ENCODE results near the gene OR2G3. TPM values are rescaled to one million over a fixed set of nuclear protein-coding genes. Genes with fewer than 3 reads are reported as not detected.

Gene OR2G3
- under 1 TPM in 2 of 8 experiments, not detected in 6; 0.61 to 0.76 TPM for total RNA-seq

DNA sequence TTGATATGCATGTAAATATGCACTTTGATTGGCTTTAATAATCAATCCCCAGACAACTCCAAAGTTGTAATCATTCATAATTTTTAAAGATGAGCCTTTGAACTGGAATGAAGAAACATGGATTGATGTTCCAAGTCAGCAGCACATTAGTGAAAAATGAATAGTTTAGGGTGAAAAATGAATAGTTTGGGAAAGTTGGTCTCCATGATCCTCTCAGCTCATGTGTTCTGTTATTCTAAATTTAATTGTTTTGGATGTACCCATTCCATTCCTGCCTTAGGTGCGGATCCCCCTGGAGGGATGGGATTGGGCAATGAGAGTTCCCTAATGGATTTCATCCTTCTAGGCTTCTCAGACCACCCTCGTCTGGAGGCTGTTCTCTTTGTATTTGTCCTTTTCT is at the start of gene OR2G3:
Gene OR2G3, plus strand, starts transcription at position 301 of the 400 bp plus-strand sequence. Its CDS starts 0 bp downstream, at position 301.
- H3K27ac ChIP-seq: no peak within 1 kb of the TSS

DNA sequence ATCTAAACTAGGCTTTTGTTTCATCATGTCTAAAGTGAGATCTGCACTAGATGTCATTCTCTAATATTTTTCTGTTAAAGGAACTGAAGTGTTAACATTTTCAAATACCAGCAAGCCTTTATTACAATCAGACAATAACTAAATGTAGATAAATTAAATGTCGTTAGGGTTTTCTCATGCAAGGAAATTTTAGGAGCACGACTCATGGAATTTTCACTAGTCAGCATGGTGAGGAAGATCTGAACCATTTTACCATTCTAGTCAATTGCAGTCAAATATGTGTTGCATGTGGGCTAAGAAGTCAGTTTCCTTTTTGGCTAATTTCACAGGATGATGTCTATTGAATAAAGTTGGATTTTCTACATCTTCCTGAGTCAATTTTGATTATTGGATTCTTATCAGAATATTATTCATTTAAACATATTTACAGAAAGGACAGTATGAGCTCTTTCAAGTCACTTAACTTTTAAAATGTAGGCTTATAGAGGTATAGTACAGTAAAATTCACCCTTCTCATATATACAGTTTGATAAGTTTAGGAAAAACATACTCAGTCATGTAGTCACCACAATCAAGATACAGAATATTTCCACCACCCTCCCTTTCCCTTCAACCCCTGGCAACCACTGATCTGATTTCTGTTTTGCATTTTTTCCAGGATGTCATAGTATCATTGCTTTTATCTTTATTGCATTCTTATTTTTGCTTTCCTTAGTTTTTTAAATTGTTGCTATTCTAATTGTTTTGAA is 47.3 kb upstream of the OR2G3 start:
- no peak overlapping the region for H3K4me3 ChIP-seq
- ATAC-seq (replicated peaks in 6 of 8): no peak
- 0 to 100% (median 64%) methylated on average over 1 to 2 of the region's 2 CpGs for WGBS, 10 experiments
- no peak overlapping the region for H3K27ac ChIP-seq
- in situ Hi-C loops (cut with MboI; ENCODE audit: low pct_unique_long_range_greater_than_20kb in 2 of 9, low sequenced_read_pairs in 9 of 9, unreplicated experiment in 9 of 9): no loop called here
- H3K4me1 ChIP-seq (replicated peaks in 1 of 2): no peaks in the 10 kb centered on the region

More for the DNA sequence above, at the start of gene OR2G3:
- no peak for ATAC-seq (replicated peaks in 6 of 8)
- Histone ChIP-seq H3K4me3 (no peak within 1 kb of the TSS), H3K4me1 (replicated peaks in 1 of 2) (no peaks in the 10 kb centered on the region)
- WGBS, 10 experiments: 0 to 89% (median 57%) methylated on average over 1 to 2 of the region's 2 CpGs
- in situ Hi-C loops (cut with MboI; ENCODE audit: low pct_unique_long_range_greater_than_20kb in 2 of 9, low sequenced_read_pairs in 9 of 9, unreplicated experiment in 9 of 9): no loop called here

DNA sequence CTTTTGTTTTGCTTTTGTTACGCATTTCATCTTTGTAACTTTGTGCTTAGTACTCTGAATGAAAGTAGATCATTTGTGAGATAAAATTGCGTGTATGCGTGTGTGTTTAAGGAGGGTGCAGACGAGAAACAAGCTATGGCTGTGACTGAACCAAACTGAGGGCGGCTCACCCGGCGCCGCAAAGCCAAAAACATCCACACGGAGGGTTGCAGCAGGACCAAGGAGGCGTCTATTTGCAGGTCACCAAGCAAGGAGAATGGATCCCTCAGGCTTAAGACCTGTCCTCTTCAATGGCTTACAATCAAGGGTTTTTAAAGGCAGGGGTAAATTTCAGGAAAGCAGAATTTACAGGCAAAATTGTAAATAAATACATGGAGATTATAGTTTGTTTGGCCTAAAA is 43.7 kb upstream of the OR2G3 start:
- Histone ChIP-seq H3K4me3 (no peak overlapping the region), H3K27ac (no peak overlapping the region), H3K4me1 (replicated peaks in 1 of 2) (no peaks in the 10 kb centered on the region)
- 5 to 91% (median 68%) methylated on average over 5 to 10 of the region's 10 CpGs for WGBS, 10 experiments
- in situ Hi-C loops (cut with MboI; ENCODE audit: low pct_unique_long_range_greater_than_20kb in 2 of 9, low sequenced_read_pairs in 9 of 9, unreplicated experiment in 9 of 9): no loop called here
- no peak for ATAC-seq (replicated peaks in 6 of 8)

DNA sequence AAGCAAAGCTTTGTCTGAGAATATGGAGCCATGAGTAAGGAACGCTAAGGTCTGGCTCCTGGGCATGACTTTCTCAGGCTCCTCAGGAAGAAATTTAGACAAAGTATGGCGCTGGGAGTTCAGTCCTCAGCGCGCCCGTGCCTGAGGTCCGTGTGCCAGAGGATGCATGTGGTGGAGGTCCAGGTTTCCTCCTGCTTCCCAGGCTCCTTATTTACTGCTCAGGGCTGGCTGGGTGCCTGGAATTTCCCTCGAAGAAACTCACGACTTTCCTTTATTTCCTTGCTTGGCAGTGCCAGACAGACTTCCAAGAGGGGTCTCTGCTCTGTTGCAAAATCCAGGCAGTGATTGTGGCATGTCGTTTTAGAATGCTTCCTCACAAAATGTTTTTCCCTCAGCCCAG is 43.2 kb upstream of the OR2G3 start:
- H3K4me1 ChIP-seq (replicated peaks in 1 of 2): no peaks in the 10 kb centered on the region
- H3K27ac ChIP-seq: no peak overlapping the region
- H3K4me3 ChIP-seq: no peak overlapping the region
- in situ Hi-C loops (cut with MboI; ENCODE audit: low pct_unique_long_range_greater_than_20kb in 2 of 9, low sequenced_read_pairs in 9 of 9, unreplicated experiment in 9 of 9): no loop called here
- no peak for ATAC-seq (replicated peaks in 6 of 8)
- 0 to 85% (median 63%) methylated on average over 1 to 9 of the region's 9 CpGs; no CpG with 5 or more reads in 1 of the 10 experiments for WGBS, 10 experiments

DNA sequence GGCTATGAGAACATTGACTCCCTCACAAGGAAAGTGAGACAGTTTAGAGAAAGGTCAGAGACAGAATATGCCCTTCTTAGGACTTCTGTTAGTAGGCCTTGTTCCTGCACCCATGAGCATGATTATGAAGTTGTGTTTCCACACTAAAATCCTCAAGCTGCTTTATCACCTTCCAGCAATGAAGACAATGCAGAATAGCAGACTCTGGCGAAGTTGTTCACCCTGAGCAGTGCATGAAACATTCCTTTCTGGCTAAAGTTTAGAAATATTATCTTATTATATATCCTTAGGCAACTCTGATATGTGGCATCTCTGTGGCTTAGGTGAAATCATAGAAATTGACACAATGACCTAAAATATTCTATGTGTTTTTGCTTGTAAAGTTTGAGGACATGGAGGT is 31.1 kb upstream of the OR2G3 start:
- Histone ChIP-seq H3K4me1 (replicated peaks in 1 of 2) (no peaks in the 10 kb centered on the region), H3K27ac (no peak overlapping the region), H3K4me3 (no peak overlapping the region)
- no peak for ATAC-seq (replicated peaks in 6 of 8)
- in situ Hi-C loops (cut with MboI; ENCODE audit: low pct_unique_long_range_greater_than_20kb in 2 of 9, low sequenced_read_pairs in 9 of 9, unreplicated experiment in 9 of 9): no loop called here
- WGBS, 10 experiments: 0 to 100% (median 40%) methylated on average over 1 of the region's 1 CpG; no CpG with 5 or more reads in 2 of the 10 experiments

DNA sequence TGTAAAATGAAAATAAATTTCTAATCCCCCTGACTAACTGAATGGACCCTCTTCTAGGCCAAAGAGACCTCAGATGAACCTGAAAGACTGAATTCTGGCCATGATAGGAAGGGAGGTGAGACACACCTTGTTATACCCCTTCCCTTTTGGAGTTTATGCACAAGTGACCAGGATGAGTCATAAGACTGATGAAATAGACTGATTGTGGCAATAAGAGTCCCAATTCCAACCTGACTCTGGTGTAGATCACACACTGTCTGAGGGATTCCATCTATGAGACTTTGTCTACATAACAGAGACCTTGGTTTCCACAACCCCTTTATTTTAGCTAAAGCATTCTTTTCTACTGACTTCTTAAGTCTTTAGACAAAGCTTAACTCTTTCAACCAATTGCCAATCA is 30.7 kb upstream of the OR2G3 start:
- no peak for ATAC-seq (replicated peaks in 6 of 8)
- no peak overlapping the region for H3K27ac ChIP-seq
- H3K4me3 ChIP-seq: no peak overlapping the region
- H3K4me1 ChIP-seq (replicated peaks in 1 of 2): no peaks in the 10 kb centered on the region
- in situ Hi-C loops (cut with MboI; ENCODE audit: low pct_unique_long_range_greater_than_20kb in 2 of 9, low sequenced_read_pairs in 9 of 9, unreplicated experiment in 9 of 9): no loop called here

DNA sequence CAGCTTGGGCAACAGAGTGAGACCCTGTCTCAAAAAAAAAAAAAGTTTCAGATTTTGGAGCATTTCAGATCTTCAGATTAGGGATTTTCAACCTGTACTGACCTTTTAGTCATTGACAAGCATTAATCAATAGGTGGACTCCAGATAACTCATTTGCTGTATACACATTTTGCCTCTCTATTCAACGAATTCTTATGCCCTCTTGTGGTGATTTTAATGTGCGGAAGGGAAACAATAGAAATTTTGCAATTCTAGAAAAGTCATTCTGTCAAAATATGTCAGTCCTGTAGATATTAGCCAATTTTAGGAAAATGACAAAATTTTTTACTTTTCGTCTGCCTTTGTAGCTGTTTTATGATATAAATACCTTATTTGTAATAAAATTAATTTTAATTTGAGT is 28.9 kb upstream of the OR2G3 start:
- Histone ChIP-seq H3K4me1 (replicated peaks in 1 of 2) (no peaks in the 10 kb centered on the region), H3K4me3 (no peak overlapping the region), H3K27ac (no peak overlapping the region)
- ATAC-seq (replicated peaks in 6 of 8): no peak
- 0 to 69% (median 51%) methylated on average over 1 to 3 of the region's 3 CpGs; no CpG with 5 or more reads in 1 of the 10 experiments for WGBS, 10 experiments
- in situ Hi-C loops (cut with MboI; ENCODE audit: low pct_unique_long_range_greater_than_20kb in 2 of 9, low sequenced_read_pairs in 9 of 9, unreplicated experiment in 9 of 9): no loop called here

DNA sequence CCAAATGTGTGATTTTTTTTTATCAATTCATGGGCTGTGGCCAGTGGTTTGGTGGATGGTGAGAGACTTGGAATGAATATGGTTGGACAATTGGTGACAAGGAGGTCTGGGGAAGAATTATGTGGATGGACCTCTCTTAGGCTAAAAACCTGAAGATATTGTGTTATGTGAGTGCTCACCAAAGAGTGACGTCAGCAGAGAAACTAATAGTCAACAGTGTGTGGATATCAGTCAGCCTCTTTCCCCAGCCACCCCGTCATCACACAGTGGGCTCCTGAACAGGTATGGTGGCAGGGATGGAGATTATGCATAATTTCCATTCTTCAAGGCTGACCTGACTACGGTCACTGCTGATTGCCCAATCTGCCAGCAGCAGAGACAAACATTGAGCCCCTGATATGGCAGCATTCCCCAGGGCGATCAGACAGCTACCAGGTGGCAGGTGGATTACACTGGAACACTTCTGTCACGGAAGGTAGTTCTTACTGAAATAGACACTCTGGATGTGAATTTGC is 26.4 kb upstream of the OR2G3 start:
- ATAC-seq (replicated peaks in 6 of 8): no peak
- Histone ChIP-seq H3K4me1 (replicated peaks in 1 of 2) (no peaks in the 10 kb centered on the region), H3K27ac (no peak overlapping the region), H3K4me3 (no peak overlapping the region)
- WGBS, 10 experiments: 0 to 100% (median 78%) methylated on average over 1 to 4 of the region's 5 CpGs; no CpG with 5 or more reads in 2 of the 10 experiments
- in situ Hi-C loops (cut with MboI; ENCODE audit: low pct_unique_long_range_greater_than_20kb in 2 of 9, low sequenced_read_pairs in 9 of 9, unreplicated experiment in 9 of 9): no loop called here

DNA sequence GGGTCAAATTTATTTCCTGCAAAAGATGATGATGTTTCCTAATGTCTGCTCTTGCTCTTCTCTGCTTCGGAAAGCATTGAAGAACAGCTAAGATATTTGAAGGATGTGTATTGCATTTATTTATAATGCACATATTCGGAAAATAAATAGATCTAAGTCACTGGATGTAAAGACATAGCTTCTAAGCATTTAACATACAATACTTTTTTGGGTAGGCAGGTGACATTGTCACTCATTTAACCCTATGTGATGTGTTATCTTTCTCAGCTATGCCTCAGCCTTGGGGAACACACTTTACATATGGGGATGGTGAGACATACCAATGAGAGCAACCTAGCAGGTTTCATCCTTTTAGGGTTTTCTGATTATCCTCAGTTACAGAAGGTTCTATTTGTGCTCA is 17.3 kb upstream of the OR2G3 start, which contains the start of gene OR2G2:
Gene OR2G2, plus strand, starts transcription at position 301 of the 400 bp plus-strand sequence. Its CDS starts 0 bp downstream, at position 301.
- ATAC-seq (replicated peaks in 6 of 8): no peak
- no peaks in the 10 kb centered on the region for H3K4me1 ChIP-seq (replicated peaks in 1 of 2)
- 0 to 86% (median 57%) methylated on average over 1 to 2 of the region's 2 CpGs for WGBS, 10 experiments
- in situ Hi-C loops (cut with MboI; ENCODE audit: low pct_unique_long_range_greater_than_20kb in 2 of 9, low sequenced_read_pairs in 9 of 9, unreplicated experiment in 9 of 9): no loop called here
- H3K4me3 ChIP-seq: no peak within 1 kb of the TSS
- no peak within 1 kb of the TSS for H3K27ac ChIP-seq

DNA sequence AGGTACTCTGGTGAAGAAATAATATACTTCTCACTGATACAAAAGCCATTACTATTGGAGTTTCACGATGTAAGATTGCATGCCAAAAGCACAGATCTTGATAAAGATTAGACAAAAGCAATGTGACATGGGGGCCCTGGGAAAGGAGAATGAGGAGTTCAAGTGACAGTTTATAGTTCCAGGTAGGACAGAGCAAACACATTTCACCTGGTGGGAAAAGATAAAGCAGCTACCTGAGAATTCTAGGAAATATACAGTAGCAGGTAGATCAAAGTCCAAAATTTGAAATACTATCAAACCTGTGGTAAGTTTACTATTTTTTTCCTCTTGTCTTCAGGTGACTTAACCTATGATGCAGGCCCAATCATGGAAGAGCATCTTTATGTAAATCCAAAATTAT is 8.0 kb downstream of the OR2G3 start:
- no peak for ATAC-seq (replicated peaks in 6 of 8)
- H3K27ac ChIP-seq: no peak overlapping the region
- H3K4me3 ChIP-seq: no peak overlapping the region
- no peaks in the 10 kb centered on the region for H3K4me1 ChIP-seq (replicated peaks in 1 of 2)
- 0 to 73% (median 63%) methylated on average over 1 of the region's 1 CpG; no CpG with 5 or more reads in 3 of the 10 experiments for WGBS, 10 experiments
- in situ Hi-C loops (cut with MboI; ENCODE audit: low pct_unique_long_range_greater_than_20kb in 2 of 9, low sequenced_read_pairs in 9 of 9, unreplicated experiment in 9 of 9): no loop called here

DNA sequence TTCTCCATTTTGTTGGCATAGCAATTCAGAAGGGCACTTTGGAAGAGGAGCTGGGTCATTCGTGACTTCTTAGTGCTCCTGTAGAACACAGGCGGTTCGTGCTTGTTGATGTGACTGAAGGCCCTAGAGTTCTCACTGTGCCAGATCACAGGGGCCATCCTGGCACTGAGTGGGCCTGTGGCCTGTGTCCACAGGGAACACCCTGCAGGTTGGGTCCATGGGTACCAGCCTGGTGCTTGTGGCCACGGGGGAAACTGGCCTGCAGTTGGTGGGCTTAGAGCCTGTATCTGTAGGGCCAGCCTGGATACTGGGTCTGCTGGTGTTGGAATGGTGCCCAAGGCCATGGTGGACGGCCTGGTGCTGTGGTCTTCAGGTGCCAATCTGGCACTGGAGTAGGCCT is 9.2 kb downstream of the OR2G3 start:
- in situ Hi-C loops (cut with MboI; ENCODE audit: low pct_unique_long_range_greater_than_20kb in 2 of 9, low sequenced_read_pairs in 9 of 9, unreplicated experiment in 9 of 9): no loop called here
- H3K27ac ChIP-seq: no peak overlapping the region
- 57 to 77% (median 67%) methylated on average over 2 to 5 of the region's 5 CpGs; no CpG with 5 or more reads in 5 of the 10 experiments for WGBS, 10 experiments
- no peaks in the 10 kb centered on the region for H3K4me1 ChIP-seq (replicated peaks in 1 of 2)
- H3K4me3 ChIP-seq: no peak overlapping the region
- no peak for ATAC-seq (replicated peaks in 6 of 8)

DNA sequence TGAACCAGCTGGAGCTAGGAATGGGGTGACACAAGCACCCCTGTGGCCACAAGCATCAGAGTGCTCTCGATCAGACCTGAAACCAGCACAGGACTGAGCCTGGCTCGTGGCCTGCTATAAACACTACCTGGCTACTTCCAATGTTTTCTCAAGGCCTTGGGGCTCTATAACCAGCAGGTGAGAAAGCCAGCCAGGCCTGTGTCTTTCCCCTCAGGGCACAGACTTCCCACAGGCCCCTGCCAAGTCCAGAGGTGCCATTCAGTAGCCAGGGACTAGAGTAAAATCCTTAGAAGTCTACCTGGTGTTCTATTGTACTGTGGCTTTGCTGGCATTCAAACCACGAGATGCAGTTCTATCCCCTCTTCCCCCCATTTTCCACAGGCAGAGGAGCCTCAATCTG is 22.6 kb downstream of the OR2G3 start:
- WGBS, 10 experiments: 0 to 73% (median 25%) methylated on average over 1 to 3 of the region's 3 CpGs; no CpG with 5 or more reads in 3 of the 10 experiments
- Histone ChIP-seq H3K27ac (no peak overlapping the region), H3K4me3 (no peak overlapping the region), H3K4me1 (replicated peaks in 1 of 2) (no peaks in the 10 kb centered on the region)
- in situ Hi-C loops (cut with MboI; ENCODE audit: low pct_unique_long_range_greater_than_20kb in 2 of 9, low sequenced_read_pairs in 9 of 9, unreplicated experiment in 9 of 9): no loop called here
- ATAC-seq (replicated peaks in 6 of 8): no peak

DNA sequence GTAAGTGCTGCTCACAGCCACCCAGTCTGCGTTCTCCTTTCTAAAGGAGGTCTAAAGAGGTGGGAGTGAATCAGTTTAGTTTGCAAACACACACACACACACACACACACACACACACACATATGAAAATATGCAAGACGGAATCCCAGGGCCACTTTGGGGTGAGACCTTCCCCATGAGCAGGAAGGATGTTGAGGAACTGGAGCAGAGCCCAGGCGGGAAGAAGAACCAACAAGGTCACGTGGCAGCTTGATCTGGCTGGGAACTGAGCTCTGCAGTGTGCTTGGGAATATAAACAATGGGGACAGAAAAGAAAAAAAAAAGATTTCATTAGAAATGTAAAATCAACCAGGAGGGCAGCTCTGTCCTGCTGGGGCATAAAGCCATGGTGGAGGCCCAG is 32.6 kb downstream of the OR2G3 start:
- H3K27ac ChIP-seq: no peak overlapping the region
- in situ Hi-C loops (cut with MboI; ENCODE audit: low pct_unique_long_range_greater_than_20kb in 2 of 9, low sequenced_read_pairs in 9 of 9, unreplicated experiment in 9 of 9): no loop called here
- 0 to 70% (median 33%) methylated on average over 1 to 4 of the region's 4 CpGs; no CpG with 5 or more reads in 4 of the 10 experiments for WGBS, 10 experiments
- no peaks in the 10 kb centered on the region for H3K4me1 ChIP-seq (replicated peaks in 1 of 2)
- no peak overlapping the region for H3K4me3 ChIP-seq
- ATAC-seq (replicated peaks in 6 of 8): no peak

DNA sequence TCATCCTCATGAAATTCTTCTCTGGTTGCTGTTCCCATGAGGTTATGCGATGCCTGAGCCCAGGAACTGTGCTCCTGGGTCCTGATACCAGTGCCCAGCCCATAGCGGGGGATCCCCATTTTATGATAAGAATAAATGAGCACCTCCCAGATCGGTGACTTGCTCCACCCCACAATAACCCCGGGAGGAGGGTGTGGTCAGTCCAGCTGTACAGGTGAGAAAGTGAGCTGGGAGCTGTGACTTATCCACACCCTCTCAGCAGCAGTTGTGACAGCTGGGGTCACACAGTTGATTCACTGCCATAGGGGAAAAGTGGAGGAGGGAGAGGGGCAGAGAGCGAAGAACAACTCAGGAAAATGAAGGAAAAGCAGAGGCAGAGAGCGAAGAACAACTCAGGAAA is 33.4 kb downstream of the OR2G3 start:
- Histone ChIP-seq H3K27ac (no peak overlapping the region), H3K4me1 (replicated peaks in 1 of 2) (no peaks in the 10 kb centered on the region), H3K4me3 (peak overlapping the region in 1 of 5 donors; percentile 39)
- no peak for ATAC-seq (replicated peaks in 6 of 8)
- WGBS, 10 experiments: 30 to 88% (median 67%) methylated on average over 3 to 6 of the region's 6 CpGs; no CpG with 5 or more reads in 1 of the 10 experiments
- in situ Hi-C loops (cut with MboI; ENCODE audit: low pct_unique_long_range_greater_than_20kb in 2 of 9, low sequenced_read_pairs in 9 of 9, unreplicated experiment in 9 of 9): no loop called here
